ENCODE results near the gene TSHZ2.

TSHZ2 gene

GRCh38 chr20:52983726-52984450 lies 11.7 kb downstream of the TSHZ2 start:
- CTCF ChIA-PET: no interaction called here
- POLR2A ChIA-PET: no interaction called here
- no peak for TF ChIP-seq CTBP1 (IDR thresholded peaks at IDR 0.05; ENCODE audit: borderline replicate concordance)
- no peak for TF ChIP-seq PKNOX1 (IDR thresholded peaks at IDR 0.05)
- no peak for TF ChIP-seq ARNT (IDR thresholded peaks at IDR 0.05)
- TF ChIP-seq HDGF (IDR thresholded peaks at IDR 0.05; ENCODE audit: borderline replicate concordance): no peak
- TF ChIP-seq SUZ12 (IDR thresholded peaks at IDR 0.05): no peak
- no peak for TF ChIP-seq LEF1 (IDR thresholded peaks at IDR 0.05; ENCODE audit: borderline replicate concordance)
- TF ChIP-seq L3MBTL2 (conservative IDR thresholded peaks at IDR 0.05): no peak
- TF ChIP-seq TARDBP (IDR thresholded peaks at IDR 0.05): no peak
- TF ChIP-seq ZNF384 (IDR thresholded peaks at IDR 0.05): no peak
- no peak for TF ChIP-seq FOXA1 (IDR thresholded peaks at IDR 0.05)
- TF ChIP-seq SP1 (IDR thresholded peaks at IDR 0.05): no peak
- no peak for TF ChIP-seq FOXM1 (IDR thresholded peaks at IDR 0.05; ENCODE audit: borderline replicate concordance)
- no peak for TF ChIP-seq BHLHE40 (IDR thresholded peaks at IDR 0.05; ENCODE audit: borderline replicate concordance)
- no peak for TF ChIP-seq NFRKB (IDR thresholded peaks at IDR 0.05)
- TF ChIP-seq FOXK2 (IDR thresholded peaks at IDR 0.05): no peak
- no peak for TF ChIP-seq ELF4 (IDR thresholded peaks at IDR 0.05)
- no peak for DNase-seq (ENCODE audit: extremely low spot score)

GRCh38 chr20:52984451-52984810 lies 12.3 kb downstream of the TSHZ2 start:
- POLR2A ChIA-PET: no interaction called here
- CTCF ChIA-PET: interaction anchor here (0.7 kb wide), 1 partner anchor 313 kb away, joined by 3 read pairs; no protein-coding TSS in a partner anchor
- DNase-seq (ENCODE audit: extremely low spot score): no peak
- TF ChIP-seq ARNT (IDR thresholded peaks at IDR 0.05) (no peak), FOXK2 (IDR thresholded peaks at IDR 0.05) (no peak), FOXM1 (IDR thresholded peaks at IDR 0.05; ENCODE audit: borderline replicate concordance) (no peak), FOXA1 (IDR thresholded peaks at IDR 0.05) (no peak), NFRKB (IDR thresholded peaks at IDR 0.05) (no peak), BHLHE40 (IDR thresholded peaks at IDR 0.05; ENCODE audit: borderline replicate concordance) (no peak)

- no peak for DNase-seq (ENCODE audit: extremely low spot score)
- TF ChIP-seq TARDBP (IDR thresholded peaks at IDR 0.05) (no peak), SP1 (IDR thresholded peaks at IDR 0.05) (no peak), PKNOX1 (IDR thresholded peaks at IDR 0.05) (no peak), BHLHE40 (IDR thresholded peaks at IDR 0.05; ENCODE audit: borderline replicate concordance) (no peak), LEF1 (IDR thresholded peaks at IDR 0.05; ENCODE audit: borderline replicate concordance) (no peak), HDGF (IDR thresholded peaks at IDR 0.05; ENCODE audit: borderline replicate concordance) (no peak), FOXM1 (IDR thresholded peaks at IDR 0.05; ENCODE audit: borderline replicate concordance) (no peak), ZNF384 (IDR thresholded peaks at IDR 0.05) (no peak), NFRKB (IDR thresholded peaks at IDR 0.05) (no peak), ELF4 (IDR thresholded peaks at IDR 0.05) (no peak), FOXK2 (IDR thresholded peaks at IDR 0.05) (no peak), ARNT (IDR thresholded peaks at IDR 0.05) (no peak), L3MBTL2 (conservative IDR thresholded peaks at IDR 0.05) (no peak), FOXA1 (IDR thresholded peaks at IDR 0.05) (no peak), CTBP1 (IDR thresholded peaks at IDR 0.05; ENCODE audit: borderline replicate concordance) (no peak)
- CTCF ChIA-PET: no interaction called here
- POLR2A ChIA-PET: no interaction called here
Measured at GRCh38 chr20:52985687-52986086, 13.5 kb downstream of the TSHZ2 start.

- POLR2A ChIA-PET: no interaction called here
- TF ChIP-seq HDGF (IDR thresholded peaks at IDR 0.05; ENCODE audit: borderline replicate concordance) (no peak), ELF4 (IDR thresholded peaks at IDR 0.05) (no peak), CTBP1 (IDR thresholded peaks at IDR 0.05; ENCODE audit: borderline replicate concordance) (no peak), L3MBTL2 (conservative IDR thresholded peaks at IDR 0.05) (no peak), FOXA1 (IDR thresholded peaks at IDR 0.05) (no peak), FOXM1 (IDR thresholded peaks at IDR 0.05; ENCODE audit: borderline replicate concordance) (no peak), ZNF384 (IDR thresholded peaks at IDR 0.05) (no peak), SP1 (IDR thresholded peaks at IDR 0.05) (no peak), PKNOX1 (IDR thresholded peaks at IDR 0.05) (no peak)
- no peak for DNase-seq (ENCODE audit: extremely low spot score)
- CTCF ChIA-PET: no interaction called here
Measured at GRCh38 chr20:52987295-52987694, 15.1 kb downstream of the TSHZ2 start.

GRCh38 chr20:52991830-52992229 lies 19.7 kb downstream of the TSHZ2 start:
- DNase-seq (ENCODE audit: extremely low spot score): no peak
- ChIA-PET POLR2A (no interaction called here), CTCF (interaction anchor here (0.6 kb wide), 1 partner anchor 13 kb away, joined by 4 read pairs; no protein-coding TSS in a partner anchor)
- TF ChIP-seq PKNOX1 (IDR thresholded peaks at IDR 0.05) (no peak), FOXM1 (IDR thresholded peaks at IDR 0.05; ENCODE audit: borderline replicate concordance) (no peak), ZNF384 (IDR thresholded peaks at IDR 0.05) (no peak), TARDBP (IDR thresholded peaks at IDR 0.05) (no peak), HDGF (IDR thresholded peaks at IDR 0.05; ENCODE audit: borderline replicate concordance) (no peak), SUZ12 (IDR thresholded peaks at IDR 0.05) (no peak), ARNT (IDR thresholded peaks at IDR 0.05) (no peak), BHLHE40 (IDR thresholded peaks at IDR 0.05; ENCODE audit: borderline replicate concordance) (no peak), L3MBTL2 (conservative IDR thresholded peaks at IDR 0.05) (no peak), ELF4 (IDR thresholded peaks at IDR 0.05) (no peak), FOXA1 (IDR thresholded peaks at IDR 0.05) (no peak), LEF1 (IDR thresholded peaks at IDR 0.05; ENCODE audit: borderline replicate concordance) (no peak), FOXK2 (IDR thresholded peaks at IDR 0.05) (no peak), NFRKB (IDR thresholded peaks at IDR 0.05) (no peak), SP1 (IDR thresholded peaks at IDR 0.05) (no peak)

Measured in HEK293T (cell line).